Fibroblast of peridontal ligament (primary cell): ENCODE measurements around the gene RPL22.

Source experiments
- DNase-seq: peaks from one replicate; pipeline ENCODE4 v3.0.0-alpha.2; 2010; ENCODE audit errors: extremely low read depth

The RPL22 gene

DNA sequence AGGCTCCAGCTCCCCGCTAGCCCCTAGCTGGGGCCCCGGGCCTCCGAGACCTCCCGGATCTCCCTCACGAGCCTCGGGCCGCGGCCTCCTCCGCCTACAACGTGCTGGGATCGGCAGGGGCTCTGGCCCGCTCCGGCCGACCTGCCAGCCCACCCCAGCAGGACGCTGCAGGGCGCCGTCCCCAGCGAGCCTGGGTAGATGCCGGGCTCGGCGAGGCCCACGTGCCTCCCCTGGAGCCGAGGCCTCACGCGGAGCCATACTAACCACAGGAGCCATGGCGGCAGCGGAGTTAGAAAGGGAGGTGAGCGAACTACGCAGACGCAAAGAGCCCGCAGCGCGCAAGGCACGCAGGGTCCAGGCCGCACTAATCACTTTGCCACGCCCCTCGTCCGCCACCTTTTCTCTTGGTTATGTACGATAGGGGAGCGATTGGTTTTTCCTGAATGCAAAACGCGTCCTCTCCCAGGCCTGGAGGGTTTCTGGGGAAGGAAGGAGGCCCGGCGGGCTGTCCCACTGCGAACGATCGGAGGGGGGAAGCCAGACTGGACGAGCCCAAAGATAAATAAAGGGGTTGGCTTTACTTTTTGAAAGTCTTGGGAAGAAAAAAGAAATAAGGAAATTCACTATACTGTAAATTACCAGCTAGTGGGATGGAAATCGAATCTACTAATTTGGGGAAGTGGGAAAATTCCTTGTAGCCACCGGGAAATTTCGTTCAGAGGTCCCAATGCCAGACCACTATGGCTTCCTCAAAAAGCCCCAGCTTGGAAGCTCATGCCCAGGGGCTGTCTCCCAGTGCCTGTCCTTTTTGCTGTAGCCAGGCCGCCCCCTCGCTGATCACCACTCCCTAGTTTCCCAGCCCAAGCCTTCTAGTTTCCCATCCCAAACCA lies at the start of gene RPL22:
RPL22 (minus strand) TSS at position 298 of the 890 bp plus-strand sequence; CDS start at position 276, 22 bp downstream.
- DNase-seq = peak; percentile 99

DNA sequence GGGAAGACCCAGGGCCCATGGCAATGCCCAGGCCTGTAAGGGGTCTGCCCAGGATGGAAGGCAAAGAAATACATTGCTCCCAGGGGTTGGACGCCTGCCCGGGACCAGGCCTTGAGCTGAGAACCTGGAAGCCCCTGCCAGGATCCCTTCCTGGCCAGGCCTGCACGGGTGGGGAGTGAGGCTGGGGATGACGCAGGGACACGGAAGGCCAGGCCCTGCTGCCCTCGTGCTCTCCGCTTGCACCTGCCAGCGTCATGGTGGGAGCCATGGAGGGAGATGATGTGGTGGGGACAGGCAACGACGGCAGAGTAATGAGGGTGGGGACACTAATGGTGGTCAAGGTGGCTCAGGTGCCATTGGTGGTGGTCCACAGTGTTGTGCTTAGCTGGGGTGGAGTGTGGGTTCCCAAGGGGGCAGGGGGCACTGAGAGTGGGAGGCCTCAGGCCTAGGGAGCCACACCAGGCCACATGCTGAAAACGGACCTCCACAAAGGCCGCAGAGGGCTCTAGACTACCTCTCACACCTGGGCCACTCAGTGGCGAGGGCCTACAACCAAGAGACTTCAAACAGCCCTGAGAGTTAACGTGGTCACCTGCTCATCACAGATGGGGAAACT lies 48.9 kb upstream of the RPL22 start:
- no peak for DNase-seq

DNA sequence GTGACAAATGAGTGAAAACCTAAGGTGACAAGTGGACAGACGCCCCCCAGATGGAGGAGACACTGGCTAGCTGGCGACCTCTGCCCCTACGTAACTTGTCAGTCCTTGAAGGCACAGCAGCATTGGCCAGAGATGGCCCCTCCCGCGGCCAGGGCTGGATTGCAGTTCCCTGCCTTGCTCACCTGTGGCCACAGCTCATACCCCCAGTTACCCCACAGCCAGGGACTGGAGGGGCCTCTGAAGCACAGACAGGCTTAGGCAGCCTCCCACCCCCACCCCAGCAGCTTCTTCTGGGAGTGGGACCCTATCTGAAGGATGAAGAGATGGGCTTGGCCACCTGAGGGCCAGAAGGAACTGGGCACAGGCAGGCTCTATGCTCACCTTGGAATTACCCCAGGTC lies 48.3 kb upstream of the RPL22 start:
- no peak for DNase-seq

DNA sequence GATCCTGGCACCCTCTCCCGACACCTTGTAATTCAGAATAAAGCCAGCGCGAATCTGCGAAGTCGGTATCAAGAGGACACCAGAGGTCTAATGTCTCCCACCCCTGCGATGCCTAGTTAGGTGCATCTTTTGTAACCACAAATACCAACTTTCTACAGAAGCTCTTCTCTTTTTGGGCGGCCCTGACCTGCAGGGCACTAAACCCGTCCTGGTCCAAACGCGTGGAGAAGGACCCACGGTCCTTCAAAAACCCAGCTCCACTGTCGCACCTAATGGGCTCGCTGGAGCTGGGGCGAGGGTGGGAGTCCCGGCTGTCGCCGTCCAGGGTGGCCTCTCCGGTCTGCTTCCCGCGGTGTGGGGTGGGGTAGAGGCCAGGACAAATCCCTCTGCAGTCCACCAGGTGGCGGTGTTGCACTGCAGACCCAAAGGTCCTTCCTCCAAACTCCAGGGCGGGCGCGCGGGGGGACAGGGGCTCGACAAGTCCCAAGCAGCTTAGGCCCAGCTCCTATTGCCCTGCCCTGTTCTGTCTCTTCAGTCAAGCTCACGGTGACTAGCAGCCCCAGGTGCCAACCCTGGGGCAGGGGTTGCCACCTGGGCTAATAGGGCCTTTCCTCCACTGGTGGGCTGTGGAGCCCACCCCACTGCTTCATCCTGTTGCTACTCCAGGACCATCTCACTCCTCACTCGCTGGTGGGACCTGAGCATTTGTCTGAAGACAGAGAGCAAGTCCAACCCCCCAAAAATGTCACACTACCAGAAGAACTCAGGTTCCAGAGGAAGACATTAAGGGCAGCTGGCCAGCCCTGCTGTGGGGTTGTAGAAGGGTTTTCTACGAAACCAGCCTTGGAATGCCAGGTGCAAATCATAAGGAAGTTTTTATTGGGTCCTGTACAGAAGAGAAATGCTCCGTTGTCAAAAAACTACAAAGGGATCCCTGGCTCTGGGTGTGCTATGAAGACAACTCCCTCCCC lies 47.4 kb upstream of the RPL22 start:
- peak; percentile 66 for DNase-seq

DNA sequence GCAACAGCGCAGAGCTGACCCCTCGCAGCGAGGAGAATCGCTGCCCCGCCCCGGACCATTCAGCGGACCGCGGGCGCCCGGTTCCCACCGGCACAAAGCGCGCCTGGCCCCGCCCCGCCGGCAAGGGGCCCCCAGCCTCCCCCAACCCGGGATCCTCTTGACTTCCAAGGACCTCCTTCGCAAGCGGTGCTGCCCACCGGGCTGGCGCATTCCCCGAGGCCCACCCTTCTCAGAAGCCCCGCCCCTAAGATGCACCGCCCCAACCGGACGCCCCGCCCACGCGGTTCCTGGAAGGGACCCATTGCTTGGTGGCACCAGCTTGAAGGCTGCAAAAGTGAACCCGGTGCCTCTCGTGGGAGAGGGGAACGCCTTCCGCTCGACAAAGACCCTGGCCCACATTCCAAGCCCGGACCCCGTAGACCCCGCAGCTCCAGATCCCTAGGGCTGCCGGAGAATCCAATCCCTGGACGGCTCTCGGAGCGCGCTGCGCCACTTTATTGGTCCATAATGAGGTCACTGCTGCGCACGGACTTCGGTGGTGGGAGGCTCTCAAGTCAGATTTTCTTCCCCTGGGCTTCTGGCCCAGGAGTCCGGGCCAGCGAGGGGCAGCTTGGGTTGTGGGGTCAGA lies 46.6 kb upstream of the RPL22 start:
- DNase-seq = no peak

DNA sequence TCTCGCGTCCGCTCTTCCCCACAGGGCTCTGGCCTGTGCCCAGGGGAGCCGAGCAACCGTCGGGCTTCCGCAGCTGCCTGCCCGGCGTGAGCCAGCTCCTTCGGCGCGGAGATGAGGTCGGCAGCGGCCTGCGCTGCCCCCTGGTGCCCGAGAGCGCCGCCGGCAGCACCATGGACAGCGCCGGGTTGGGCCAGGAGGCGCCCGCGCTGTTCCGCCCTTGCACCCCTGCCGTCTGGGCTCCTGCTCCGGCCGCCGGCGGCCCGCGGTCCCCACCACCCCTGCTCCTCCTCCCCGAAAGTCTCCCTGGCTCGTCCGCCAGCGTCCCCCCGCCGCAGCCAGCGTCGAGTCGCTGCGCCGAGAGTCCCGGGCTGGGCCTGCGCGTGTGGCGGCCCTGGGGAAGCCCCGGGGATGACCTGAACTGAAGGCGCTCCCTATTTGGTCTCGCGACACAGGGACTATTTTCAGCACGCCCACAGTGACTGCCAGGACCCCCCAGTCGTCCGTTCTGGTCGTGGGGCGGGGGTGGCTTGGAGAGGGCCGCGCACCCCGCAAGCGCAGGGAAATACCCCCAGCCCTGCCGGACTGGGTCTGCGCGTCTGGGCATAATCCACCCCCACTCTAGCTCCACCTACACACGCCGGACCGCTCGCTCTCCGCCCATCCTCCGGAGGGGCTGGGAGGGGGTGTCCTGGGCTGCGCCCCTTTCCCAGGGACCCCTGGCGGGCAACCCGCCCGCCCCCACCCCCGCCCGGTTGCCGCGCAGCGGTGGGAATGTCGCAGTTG lies 45.9 kb upstream of the RPL22 start:
- peak; percentile 68 for DNase-seq

DNA sequence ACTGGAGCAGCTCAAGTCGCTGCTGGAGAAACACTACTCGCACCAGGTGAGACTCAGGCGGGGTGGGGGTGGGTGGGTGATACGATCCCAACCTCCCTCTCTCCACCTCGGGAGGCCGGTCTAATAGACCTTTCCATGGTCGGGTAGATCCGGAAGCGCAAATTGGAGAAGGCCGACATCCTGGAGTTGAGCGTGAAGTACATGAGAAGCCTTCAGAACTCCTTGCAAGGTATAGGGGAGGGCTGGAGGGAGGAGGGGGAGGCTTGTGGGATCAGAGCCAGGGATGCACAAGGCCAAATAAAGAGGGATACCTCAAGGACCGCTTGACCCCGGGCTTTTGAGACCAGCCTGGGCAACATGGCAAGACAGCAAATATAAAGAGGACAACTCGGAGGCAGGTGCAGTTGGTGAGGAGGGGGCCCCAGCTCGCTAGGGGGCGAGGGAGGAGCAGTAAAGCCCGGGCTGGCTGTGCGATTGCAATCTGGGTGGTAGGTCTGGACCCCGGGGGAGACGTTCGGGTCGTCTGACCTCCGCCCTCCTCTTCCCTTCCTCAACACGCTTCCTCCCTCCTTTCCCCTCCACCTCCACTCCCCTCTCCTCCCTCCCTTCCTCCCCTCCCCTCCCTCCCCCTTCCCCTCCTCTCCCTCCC lies 45.1 kb upstream of the RPL22 start:
- DNase-seq = no peak

DNA sequence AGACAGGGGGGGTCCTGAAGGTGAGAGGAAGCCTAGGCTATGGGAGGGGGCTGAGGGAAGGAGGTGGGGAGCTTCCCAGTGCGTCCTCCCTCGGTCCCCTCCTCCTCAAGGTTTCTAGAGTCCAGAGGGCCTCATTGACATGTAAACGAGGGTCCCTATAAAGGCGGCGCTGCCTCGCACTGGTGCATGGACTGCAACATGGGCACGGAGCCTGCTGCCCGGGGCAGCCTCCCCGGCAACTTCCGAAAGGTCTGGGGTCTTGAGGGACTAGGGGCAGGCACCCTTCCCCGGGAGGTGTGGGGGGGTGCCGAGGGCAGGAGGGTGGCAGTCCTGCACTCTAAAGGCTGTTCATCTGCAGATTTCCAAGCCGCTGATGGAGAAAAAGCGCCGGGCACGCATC lies 44.6 kb upstream of the RPL22 start, which contains the start of gene HES3:
HES3 (plus strand) TSS at position 187 of the 400 bp plus-strand sequence; CDS start at position 374, 187 bp downstream.
- no peak for DNase-seq

DNA sequence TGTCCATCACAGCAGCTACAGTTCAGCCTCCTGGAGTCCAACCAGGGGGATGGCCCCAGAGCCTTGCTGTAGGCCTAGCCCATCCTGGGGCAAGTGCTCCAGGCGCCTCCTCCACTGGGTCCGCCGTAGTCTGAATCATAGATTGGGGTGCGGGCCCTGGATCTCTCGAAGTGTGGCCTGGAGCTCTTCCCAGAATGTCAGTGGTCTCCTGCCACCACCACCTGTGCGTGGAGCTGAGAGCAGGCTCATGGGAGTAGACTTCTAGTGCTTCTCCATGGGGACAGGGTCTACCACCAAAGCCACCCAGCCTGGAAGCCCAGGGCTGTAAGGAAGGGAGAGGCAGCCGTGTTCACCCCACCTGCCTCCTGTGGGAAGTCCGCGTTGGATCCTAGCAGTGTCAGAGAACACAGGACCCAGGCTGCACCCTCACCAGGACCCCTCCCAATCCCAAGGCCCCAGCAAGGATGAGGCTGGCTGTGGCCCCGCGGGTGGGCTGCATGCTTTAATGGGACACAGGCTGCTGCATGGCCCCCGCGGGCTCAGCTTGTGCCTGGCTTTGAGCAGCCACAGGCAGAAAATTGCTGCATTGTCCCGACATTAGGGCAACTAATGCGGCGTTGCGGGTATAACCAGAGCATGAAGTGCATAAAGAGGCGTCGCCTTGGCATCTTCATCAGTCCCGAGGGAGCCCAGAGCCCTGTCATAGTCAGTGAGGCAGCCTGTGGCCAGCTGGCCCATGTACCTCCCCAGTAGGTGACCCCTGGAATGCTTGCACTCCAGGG lies 43.8 kb upstream of the RPL22 start:
- DNase-seq = no peak

DNA sequence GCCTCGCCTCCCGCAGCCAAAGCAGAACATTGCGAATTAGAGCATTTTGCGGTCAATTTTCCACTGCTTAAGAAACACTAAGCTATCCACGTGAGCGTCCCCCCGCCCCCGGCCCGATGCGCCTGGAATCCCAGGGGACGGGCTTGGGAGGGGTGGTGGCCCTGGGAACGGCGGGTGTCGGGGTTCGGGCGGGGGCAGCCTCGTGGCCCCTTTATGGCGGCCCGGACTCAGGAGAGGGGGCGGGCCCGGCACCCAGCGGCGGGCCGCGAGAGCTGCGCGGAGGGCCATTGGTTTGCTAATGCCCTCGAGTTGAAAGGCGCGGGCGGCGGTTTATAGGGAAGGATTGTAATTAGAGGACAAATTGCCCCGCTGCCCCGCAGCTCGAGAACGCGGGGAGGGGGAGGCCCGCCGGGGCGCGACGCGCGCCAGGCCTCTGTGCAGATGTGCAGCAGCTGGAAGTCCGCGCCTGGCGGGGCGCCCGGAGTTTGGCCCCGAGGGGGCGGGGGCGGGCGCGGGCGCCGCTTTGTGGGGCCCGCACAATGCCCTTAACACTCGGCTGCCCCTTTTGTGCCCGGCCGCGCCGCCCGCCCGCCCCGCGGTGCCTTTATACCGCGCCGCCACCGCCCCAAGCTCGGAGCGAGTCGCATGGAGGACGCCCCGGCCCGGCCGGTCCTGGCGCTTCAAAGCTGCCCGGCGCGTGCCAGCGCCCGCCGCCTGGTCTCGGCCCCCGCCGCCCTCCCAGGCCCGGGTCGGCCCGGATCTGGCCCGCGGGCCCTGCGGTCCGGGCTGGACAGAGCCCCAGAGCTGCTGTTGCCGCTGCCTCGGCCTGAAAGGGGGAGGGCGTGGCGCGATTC lies 42.7 kb upstream of the RPL22 start:
- DNase-seq = no peak

DNA sequence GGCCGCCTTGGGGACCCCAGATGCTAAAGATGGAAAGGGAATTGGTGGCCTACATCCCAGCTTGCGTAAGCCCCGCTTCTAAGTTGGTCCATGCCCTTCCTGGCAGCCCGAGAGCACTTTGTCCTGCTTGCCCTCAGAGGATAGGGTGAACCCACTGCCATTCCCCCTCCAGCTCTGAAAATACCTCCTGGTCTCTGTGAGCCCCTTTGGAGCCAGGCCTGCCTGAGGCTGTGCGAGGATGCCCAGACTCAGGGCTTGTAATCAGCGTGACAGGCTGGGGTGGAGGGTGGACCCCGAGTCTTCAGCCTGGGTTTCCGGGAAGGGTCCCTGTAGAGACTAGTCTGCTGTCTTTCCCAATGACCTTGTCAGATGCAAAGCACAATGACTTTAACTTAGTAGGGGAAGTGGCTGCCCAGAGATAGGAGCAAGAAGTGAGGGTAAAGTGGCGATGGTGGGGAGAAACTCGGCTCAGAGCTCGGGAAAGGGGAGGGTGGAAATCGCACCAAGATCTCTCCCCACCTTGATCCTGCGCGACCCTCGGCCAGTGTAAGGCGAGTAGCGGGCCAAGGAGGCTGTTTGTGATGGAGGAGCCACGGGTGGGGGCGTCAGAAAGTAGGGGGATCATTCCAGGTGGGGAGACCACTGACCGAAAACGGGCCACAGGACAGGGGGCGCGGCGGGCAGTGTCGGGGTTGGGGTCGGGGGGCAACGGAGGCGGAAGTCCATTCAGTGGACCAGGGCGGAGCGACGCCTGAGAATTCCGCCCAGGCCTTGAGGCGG lies 41.9 kb upstream of the RPL22 start:
- DNase-seq = no peak

DNA sequence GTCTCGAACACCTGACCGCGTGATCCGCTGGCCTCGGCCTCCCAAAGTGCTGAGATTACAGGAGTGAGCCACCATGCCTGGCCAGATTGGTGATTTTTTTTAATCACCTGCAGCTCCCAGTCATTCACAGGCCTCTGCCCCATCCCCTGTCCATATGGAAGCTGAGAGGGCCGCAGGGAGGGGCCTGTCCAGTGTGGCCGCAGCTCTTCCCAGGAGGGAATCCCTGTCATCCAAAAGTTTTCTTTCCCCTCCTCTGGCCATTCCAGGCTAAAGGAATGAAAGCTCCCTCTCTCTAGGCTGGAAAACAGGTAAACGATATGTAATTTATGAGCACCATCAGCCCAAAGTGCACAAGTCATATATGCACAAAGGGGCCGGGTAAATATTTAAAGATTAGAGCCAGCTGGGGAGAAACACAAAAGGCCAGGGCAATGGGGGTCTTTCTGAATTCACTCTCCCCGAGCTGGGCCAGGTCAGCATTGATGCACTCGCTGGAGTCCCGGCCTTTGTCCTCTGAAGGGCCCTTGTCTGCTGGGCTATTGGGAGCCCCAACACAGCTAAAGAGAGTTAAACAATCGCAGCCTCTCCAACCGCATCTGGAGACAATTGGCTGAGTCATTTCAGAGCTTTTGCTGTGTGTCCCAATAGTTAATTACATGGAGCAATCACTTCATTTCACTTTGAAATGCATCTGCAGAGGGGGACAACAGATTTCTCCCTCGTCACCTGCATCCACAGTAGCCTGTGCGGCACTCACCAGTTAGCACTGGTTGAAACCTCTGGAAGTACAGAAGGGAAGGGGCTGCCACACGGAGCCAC lies 40.8 kb upstream of the RPL22 start:
- peak; percentile 88 for DNase-seq

DNA sequence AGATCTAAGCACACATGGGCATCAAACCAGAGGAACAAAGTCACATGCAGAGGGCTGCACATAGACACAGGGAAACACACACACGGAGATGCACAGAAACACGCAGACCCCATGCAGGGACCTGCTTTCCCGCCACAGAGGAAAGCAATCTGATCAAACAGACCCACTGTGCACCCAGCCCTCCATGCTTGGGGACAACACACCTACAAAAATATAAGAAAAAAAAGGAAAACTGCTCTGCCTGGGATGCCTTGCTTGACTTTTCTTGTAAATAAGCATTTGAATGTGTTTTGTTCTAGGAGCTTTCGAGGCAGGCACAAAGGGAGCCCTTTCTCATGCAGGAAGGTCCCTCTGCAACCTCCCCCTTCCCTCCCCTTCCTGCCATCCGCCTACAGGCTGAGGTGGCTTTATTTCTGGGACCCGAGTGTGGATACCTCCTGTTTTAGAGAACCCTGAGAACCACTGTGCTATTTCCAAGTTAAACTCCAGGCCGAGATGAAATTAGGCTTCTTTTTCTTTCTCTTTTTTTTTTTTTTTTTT lies 39.9 kb upstream of the RPL22 start:
- no peak for DNase-seq

DNA sequence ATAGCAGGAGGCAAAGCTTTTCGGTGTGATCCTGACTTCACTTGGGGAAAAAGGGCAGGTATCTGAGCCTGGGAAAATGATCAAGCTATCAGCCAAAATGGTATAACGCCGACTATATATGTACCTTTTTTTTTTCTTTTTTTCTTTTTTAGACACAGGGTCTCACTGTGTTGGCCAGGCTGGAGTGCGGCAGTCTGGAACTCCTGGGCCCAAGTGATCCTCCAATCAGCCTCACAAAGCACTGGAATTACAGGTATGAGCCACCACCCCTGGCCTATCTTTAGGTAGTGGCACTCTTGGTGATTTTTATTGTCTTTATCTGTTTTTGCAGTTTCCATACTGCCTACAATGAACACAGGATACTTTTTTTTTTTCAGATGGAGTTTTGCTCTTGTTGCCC lies 37.7 kb upstream of the RPL22 start:
- no peak for DNase-seq

DNA sequence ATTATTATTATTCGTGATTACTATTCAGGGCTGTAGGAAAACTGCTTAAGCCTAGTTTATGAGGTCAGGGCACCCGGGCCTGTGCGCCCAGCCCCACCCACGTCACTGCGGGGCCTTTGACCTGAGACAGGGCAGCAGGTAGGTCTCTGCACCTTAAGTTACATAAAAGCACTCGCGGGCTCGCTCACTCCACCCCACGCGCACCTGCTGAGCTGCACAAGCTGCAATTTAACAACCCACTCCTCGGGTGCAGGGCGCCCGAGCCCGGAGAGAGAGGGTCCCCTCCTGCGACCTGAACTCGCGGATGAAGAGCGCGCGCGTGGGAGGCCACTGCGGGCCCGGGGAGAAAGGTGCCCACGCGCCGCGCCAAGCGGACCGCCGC lies 35.9 kb upstream of the RPL22 start:
- no peak for DNase-seq

DNA sequence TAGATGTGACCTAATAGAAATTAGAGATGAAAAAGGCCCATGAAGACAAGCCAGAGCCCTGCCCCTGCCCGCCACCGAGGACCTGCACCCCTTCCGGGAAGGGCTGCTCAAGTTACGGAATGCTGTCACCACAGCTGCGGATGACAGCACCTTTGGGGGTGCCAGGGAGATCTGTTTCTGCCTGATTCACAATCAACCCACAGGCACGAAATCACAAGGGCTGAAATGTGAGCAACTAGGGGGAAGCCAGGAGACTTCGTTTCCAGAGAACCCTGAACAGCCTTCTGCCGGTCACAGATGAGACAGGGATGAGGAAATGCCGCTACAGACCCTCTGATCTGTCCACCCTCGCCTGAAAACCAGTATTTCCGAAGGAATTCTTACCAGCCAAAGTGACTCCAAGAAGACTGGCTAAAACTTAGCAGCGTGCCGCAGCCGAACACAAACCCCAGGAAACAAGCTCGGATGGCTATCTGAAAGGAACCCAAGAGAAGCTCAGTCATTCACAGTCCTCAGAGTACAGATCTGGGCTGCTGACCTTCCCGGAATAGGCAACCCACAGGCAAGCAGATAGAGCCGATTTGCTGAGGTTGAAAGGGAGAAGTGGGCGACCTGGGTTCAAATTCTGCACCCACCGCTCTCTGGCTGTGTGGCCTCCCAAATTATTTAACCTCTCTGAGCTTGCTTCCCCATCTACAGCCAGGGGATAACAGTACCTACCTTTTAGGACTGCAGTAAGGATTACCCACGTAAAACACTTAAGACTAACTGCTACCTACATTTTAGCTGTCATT lies 35.3 kb upstream of the RPL22 start:
- DNase-seq = peak; percentile 44
